K562 (cell line): ENCODE data around the gene OR6K2. TPM values are rescaled to one million over a fixed set of nuclear protein-coding genes. Genes with fewer than 3 reads are reported as not detected.

Experiments used
- CBX2 ChIP-seq: fragments of 200-600 bp; sonication (generic); IDR thresholded peaks from one replicate; pipeline ENCODE4 v1.6.1; 2012; ENCODE audit warnings: mild to moderate bottlenecking, low read length, inconsistent platforms; ENCODE audit not compliant: insufficient read depth, poor library complexity, severe bottlenecking
- FIP1L1 ChIP-seq: fragments of 200-400 bp; formaldehyde crosslinking; IDR thresholded peaks from 2 replicates; pipeline ENCODE4 v1.6.1; 2018; ENCODE audit warnings: mild to moderate bottlenecking, low read depth, low read length; ENCODE audit not compliant: poor library complexity, severe bottlenecking
- HDAC2 ChIP-seq: fragments of 450-650 bp; IDR thresholded peaks from 2 replicates; pipeline ENCODE4 v1.6.1; 2016; ENCODE audit warnings: mild to moderate bottlenecking
- HMG20A ChIP-seq: fragments of 450-650 bp; formaldehyde crosslinking; conservative IDR thresholded peaks from 2 replicates; pipeline ENCODE4 v1.4.0; 2020; ENCODE audit warnings: mild to moderate bottlenecking, mixed read lengths
- HNRNPH1 ChIP-seq: fragments of 200-400 bp; formaldehyde crosslinking; optimal IDR thresholded peaks from 2 replicates; pipeline ENCODE3; 2017; ENCODE audit warnings: low read depth, mild to moderate bottlenecking, low read length, moderate library complexity
- MECOM ChIP-seq: fragments of 250-450 bp; sonication (Bioruptor Pico); IDR thresholded peaks from 2 replicates; pipeline ENCODE4 v1.8.0; 2022; ENCODE audit warnings: inconsistent platforms
- MTA2 ChIP-seq: fragments of 450-650 bp; IDR thresholded peaks from 2 replicates; pipeline ENCODE4 v1.6.1; 2016; ENCODE audit warnings: low read depth
- SRSF1 ChIP-seq: fragments of 200-400 bp; formaldehyde crosslinking; IDR thresholded peaks from 2 replicates; pipeline ENCODE4 v1.6.1; 2017; ENCODE audit warnings: mild to moderate bottlenecking, low read depth, low read length, moderate library complexity
- TFAM ChIP-seq: fragments of 250-450 bp; sonication (Bioruptor Pico); conservative IDR thresholded peaks from 2 replicates; pipeline ENCODE4 v1.5.0; 2021; ENCODE audit warnings: mild to moderate bottlenecking, moderate library complexity
- ZNF184 ChIP-seq: sonication (generic); formaldehyde crosslinking; IDR thresholded peaks from 2 replicates; pipeline ENCODE4 v1.5.0; 2020; ENCODE audit warnings: missing genetic modification reagents
- ZNF277 ChIP-seq: fragments of 250-450 bp; sonication (Bioruptor Pico); IDR thresholded peaks from 2 replicates; pipeline ENCODE4 v1.8.0; 2022; ENCODE audit warnings: inconsistent platforms, mild to moderate bottlenecking, moderate library complexity, borderline replicate concordance
- ZNF316 ChIP-seq: fragments of 450-650 bp; IDR thresholded peaks from 2 replicates; pipeline ENCODE4 v1.6.1; 2016
- ZNF583 ChIP-seq: fragments of 250-450 bp; sonication (Bioruptor Pico); IDR thresholded peaks from 2 replicates; pipeline ENCODE4 v1.4.0; 2020
- polyA plus RNA-seq, 8 experiments: library from polyadenylated mRNA; depleted of rRNA in 4 of 8; stranded (reverse) in 5 of 8; unstranded in 3 of 8; fragments of >200 nt; fragmentation: Nextera tagmentation in 2 of 8; fragmentation: Illumina TruSeq in 1 of 8; extraction: Ambion mirVana in 2 of 8; extraction: Trizol in 1 of 8; gene quantifications; 2 replicates each; pipeline versions ENCODE4 v1.2.1 to v1.2.3, GENCODE V29; 2011 to 2014; ENCODE audit warnings: inconsistent platforms in 1 of 8, missing spikeins in 1 of 8
- total RNA-seq, 7 experiments: library from RNA; depleted of rRNA in 6 of 7; stranded (reverse); fragments of >200 nt in 6 of 7; fragmentation: Illumina TruSeq in 2 of 7; extraction: Trizol in 2 of 7; gene quantifications; 2 replicates each; pipeline versions ENCODE4 v1.2.1 to v1.2.3, GENCODE V29; 2011 to 2021; ENCODE audit warnings: low replicate concordance in 1 of 7
- TF ChIP-seq, protein P1 (sequence below): sonication (generic); formaldehyde crosslinking; IDR thresholded peaks from 2 replicates; pipeline ENCODE4 v1.8.0; 2022; ENCODE audit warnings: mild to moderate bottlenecking, missing genetic modification reagents, borderline replicate concordance

The OR6K2 gene
- total and polyA plus RNA-seq, 9 of the 15 experiments (the other 6 are each of a cell fraction or from before 2014, with no cell fraction given), result not detected

GRCh38 chr1:158689110-158689509, 11.3 kb downstream of the OR6K2 start (continued):
- TF ChIP-seq ZNF277 (CRISPR knock-in tag) (no peak), CBX2 (no peak), HMG20A (CRISPR knock-in tag) (no peak), MECOM (CRISPR knock-in tag) (no peak), FIP1L1 (no peak), SRSF1 (no peak), HDAC2 (no peak), HNRNPH1 (no peak), ZNF316 (no peak), ZNF583 (no peak), MTA2 (peak; percentile 21; the same call in 1 of the 2 replicates), ZNF184 (CRISPR knock-in tag) (no peak), TFAM (CRISPR knock-in tag) (no peak)
- TF ChIP-seq, protein P1, sequence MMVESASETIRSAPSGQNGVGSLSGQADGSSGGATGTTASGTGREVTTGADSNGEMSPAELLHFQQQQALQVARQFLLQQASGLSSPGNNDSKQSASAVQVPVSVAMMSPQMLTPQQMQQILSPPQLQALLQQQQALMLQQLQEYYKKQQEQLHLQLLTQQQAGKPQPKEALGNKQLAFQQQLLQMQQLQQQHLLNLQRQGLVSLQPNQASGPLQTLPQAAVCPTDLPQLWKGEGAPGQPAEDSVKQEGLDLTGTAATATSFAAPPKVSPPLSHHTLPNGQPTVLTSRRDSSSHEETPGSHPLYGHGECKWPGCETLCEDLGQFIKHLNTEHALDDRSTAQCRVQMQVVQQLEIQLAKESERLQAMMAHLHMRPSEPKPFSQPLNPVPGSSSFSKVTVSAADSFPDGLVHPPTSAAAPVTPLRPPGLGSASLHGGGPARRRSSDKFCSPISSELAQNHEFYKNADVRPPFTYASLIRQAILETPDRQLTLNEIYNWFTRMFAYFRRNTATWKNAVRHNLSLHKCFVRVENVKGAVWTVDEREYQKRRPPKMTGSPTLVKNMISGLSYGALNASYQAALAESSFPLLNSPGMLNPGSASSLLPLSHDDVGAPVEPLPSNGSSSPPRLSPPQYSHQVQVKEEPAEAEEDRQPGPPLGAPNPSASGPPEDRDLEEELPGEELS, result no peak
